Fibroblast of villous mesenchyme (primary cell): ENCODE data around the gene MYO1D. TPM values are rescaled to one million over a fixed set of nuclear protein-coding genes. Genes with fewer than 3 reads are reported as not detected.

ENCODE experiments used
- DNase-seq: peaks from one replicate; pipeline ENCODE4 v3.0.0-alpha.2; 2010; ENCODE audit warnings: low read depth
- H3K4me3 ChIP-seq: 2 replicates; pipeline ENCODE4 v1.5.1; 2011; ENCODE audit warnings: low read depth, mild to moderate bottlenecking, low read length
- CTCF ChIP-seq: IDR thresholded peaks from 2 replicates; pipeline ENCODE4 v1.5.1; 2012; ENCODE audit warnings: low read depth, mild to moderate bottlenecking, low read length; ENCODE audit not compliant: insufficient read depth
- total RNA-seq: library from RNA; depleted of rRNA; stranded (reverse); fragments of >200 nt; gene quantifications from 2 replicates; pipeline ENCODE4 v1.2.3, GENCODE V29; 2012

MYO1D gene
- total RNA-seq, 1 donor: 19.0 TPM

GRCh38 chr17:32508926-32509325, 368.0 kb downstream of the MYO1D start:
- TF ChIP-seq CTCF: no peak
- no peak overlapping the region for H3K4me3 ChIP-seq
- no peak for DNase-seq

- DNase-seq: no peak
- no peak for TF ChIP-seq CTCF
- H3K4me3 ChIP-seq: no peak overlapping the region
Measured at GRCh38 chr17:32504166-32504990, 372.5 kb downstream of the MYO1D start.

- H3K4me3 ChIP-seq: no peak overlapping the region
- no peak for TF ChIP-seq CTCF
- no peak for DNase-seq
Measured at GRCh38 chr17:32503251-32504165, 373.4 kb downstream of the MYO1D start.

GRCh38 chr17:32502710-32503109, 374.2 kb downstream of the MYO1D start:
- DNase-seq: no peak
- no peak overlapping the region for H3K4me3 ChIP-seq
- TF ChIP-seq CTCF: no peak

GRCh38 chr17:32502013-32502412, 374.9 kb downstream of the MYO1D start:
- no peak for TF ChIP-seq CTCF
- DNase-seq: no peak
- no peak overlapping the region for H3K4me3 ChIP-seq

GRCh38 chr17:32498391-32498790, 378.5 kb downstream of the MYO1D start:
- H3K4me3 ChIP-seq: no peak overlapping the region
- no peak for DNase-seq
- TF ChIP-seq CTCF: no peak
